DMS53 treated with DMSO at 0.1 percent for 48 hours (cell line): Measurements from ENCODE around the gene HDAC8.

Experiments used
- DNase-seq: peaks from one replicate; lab custom pipeline; 2025; ENCODE audit not compliant: unreplicated experiment; lab: John Stamatoyannopoulos, UW

HDAC8 gene

DNA sequence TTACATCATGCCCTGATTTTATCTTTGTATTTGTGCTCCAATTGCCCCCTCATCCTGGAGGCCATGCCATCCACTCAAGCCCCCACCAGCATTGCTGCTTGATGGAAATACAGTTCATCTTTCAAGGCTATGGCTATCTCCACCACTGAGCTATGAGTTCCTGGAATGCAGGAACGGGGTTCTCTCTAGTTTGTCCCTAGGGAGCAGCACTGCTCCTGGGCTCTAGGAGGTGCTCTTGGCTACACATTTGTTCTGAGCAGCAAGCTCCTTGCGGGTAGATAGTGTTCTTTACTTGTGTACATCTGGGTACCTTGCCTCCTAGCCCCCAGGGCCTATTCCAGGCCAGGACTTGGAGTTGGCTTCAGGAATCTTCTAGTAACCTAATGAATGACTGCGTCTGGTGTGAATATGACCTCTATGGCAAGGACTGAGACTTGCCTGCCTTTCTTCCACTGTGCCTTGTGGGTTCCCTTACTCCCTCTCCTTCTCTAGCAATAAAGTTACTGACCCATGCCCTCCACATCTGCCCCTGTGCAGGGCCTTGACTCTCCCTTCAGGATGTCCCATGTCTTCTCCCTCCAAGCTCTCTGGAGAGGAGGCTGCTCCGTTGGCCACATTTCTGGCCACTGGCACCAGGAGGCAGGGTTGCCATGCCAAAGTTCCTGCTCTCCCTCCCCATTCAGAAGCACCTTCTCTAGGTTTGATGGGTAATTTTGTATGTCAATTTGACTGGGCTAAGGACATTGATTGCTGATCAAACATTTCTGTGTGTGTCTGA lies 274.5 kb downstream of the HDAC8 start:
- no peak for DNase-seq

DNA sequence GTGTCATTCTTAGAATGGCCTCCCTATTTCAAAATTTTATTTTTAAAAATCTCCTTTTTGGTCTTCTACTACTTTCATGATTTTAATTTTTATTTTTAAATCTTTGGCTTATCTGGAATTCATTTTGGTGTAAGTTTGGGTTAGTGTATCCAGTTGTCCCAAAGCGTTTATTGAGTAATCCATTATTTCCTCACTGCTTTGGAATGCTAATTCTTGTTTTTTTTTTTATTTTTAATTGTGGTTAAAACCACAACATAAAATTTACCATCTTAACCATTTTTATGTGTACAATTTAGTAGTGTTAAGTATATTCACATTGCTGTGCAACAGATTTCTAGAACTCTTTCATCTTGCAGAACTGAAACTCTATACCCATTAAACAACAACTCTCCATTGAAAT lies 275.7 kb downstream of the HDAC8 start:
- DNase-seq: no peak

DNA sequence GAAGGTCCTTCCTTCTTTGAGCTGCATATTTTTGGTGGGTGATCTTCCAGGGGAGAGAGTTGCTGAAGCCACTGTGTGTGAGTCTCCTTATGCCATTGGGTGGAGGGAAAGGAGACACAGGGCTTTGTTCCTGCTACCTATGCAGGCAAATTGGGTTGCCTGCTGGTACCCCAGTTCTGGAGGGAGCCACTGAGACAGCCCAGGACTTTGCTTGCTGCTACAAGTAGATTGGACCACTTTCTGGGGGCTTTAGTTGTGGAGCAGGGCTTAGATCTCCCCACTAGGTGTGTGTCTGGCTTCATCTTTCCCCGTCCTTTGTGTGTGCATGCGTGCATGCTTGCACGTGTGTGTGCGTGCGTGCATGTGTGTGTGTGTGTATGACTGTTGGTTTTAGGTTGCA lies 276.9 kb downstream of the HDAC8 start:
- no peak for DNase-seq

DNA sequence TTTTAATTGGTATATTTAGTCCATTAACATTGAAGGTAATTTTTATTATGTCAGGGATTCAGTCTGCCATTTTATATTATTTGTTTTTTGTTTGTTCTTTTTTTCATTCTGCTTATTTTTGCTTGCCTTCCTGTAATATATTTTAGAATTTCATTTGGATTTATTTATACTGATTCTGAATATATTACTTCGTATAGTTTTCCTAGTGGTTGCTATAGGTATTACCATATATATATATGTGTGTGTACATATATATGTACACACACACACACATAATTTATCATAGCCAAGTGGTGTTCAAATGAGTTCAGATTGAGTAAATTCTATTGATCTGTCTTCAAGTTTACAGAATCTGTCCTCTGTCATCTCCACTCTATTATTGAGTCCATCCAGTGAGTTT lies 278.1 kb downstream of the HDAC8 start:
- DNase-seq: no peak

DNA sequence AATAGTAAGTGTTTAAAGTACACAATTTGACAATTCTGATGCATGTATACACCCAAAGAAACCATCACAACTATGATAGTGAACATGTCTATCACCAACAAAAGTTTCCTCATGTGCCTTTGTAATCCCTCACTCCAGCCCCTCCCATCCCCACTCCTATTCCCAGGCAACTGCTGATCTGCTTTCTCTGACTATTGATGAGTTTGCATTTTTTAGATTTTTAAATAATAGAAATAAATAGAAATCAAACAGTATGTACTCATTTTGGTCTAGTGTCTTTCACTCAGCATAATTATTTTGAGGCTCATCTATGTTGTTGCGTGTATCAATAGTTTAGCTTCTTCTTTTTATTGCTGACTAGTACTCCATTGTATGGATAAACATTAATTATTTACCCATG lies 290.3 kb downstream of the HDAC8 start:
- no peak for DNase-seq

DNA sequence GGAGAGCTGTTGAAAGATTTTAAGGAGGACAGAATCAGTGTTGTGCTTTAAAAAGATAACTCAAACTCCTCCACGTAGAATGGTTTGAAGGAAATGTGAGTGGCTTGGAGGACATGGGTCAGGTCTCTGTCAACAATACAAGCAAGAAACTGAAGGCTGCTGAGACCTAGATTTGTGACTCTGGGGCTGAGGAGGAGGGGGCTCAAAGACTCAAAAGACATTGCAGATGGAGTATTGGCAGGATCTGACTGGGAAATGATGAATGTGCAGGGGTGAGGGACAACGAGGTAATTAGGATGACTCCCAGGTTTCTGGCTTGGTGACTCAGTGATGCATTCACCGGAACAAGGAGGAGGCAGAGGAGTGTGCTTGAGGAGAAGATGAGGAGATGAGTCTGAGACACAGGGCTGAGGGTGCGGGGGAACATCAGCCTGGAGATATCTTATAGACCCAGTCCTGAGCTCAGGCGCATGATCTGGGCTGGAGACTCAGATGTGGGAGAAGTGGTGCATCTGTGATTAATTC lies 292.3 kb downstream of the HDAC8 start:
- no peak for DNase-seq
